HG03060 (cell line): ENCODE measurements around the gene COL3A1.

Experiments
- ATAC-seq: cut with Tn5 transposase; IDR thresholded peaks from one replicate; pipeline ENCODE4 v1.9.1; 2021; ENCODE audit warnings: low read depth, moderate number of reproducible peaks; ENCODE audit not compliant: unreplicated experiment

The COL3A1 gene

GRCh38 chr2:189014449-189015138 is 40.4 kb downstream of the COL3A1 start:
- no peak for ATAC-seq

- no peak for ATAC-seq
Measured at GRCh38 chr2:189015359-189015758, 41.2 kb downstream of the COL3A1 start.

- no peak for ATAC-seq
Measured at GRCh38 chr2:189016311-189016861, 42.2 kb downstream of the COL3A1 start.

- no peak for ATAC-seq
Measured at GRCh38 chr2:189018631-189019030, 44.5 kb downstream of the COL3A1 start.

- no peak for ATAC-seq
Measured at GRCh38 chr2:189020179-189020578, 46.0 kb downstream of the COL3A1 start.

GRCh38 chr2:189022053-189022481 is 47.9 kb downstream of the COL3A1 start:
- no peak for ATAC-seq

GRCh38 chr2:189022492-189022891 is 48.3 kb downstream of the COL3A1 start:
- ATAC-seq: no peak

- peak; percentile 60 for ATAC-seq
Measured at GRCh38 chr2:189024901-189025618, 50.9 kb downstream of the COL3A1 start.

- ATAC-seq: no peak
Measured at GRCh38 chr2:189037518-189037917, 63.3 kb downstream of the COL3A1 start.

- no peak for ATAC-seq
Measured at GRCh38 chr2:189045836-189046235, 71.7 kb downstream of the COL3A1 start.

GRCh38 chr2:189046320-189046719 is 72.1 kb downstream of the COL3A1 start:
- no peak for ATAC-seq

- no peak for ATAC-seq
Measured at GRCh38 chr2:189047171-189047888, 73.2 kb downstream of the COL3A1 start.

GRCh38 chr2:189048189-189048588 is 74.0 kb downstream of the COL3A1 start:
- ATAC-seq: no peak

GRCh38 chr2:189049709-189050164 is 75.6 kb downstream of the COL3A1 start:
- ATAC-seq: no peak

GRCh38 chr2:189050165-189050712 is 76.1 kb downstream of the COL3A1 start:
- no peak for ATAC-seq

GRCh38 chr2:189056200-189057106 is 82.3 kb downstream of the COL3A1 start:
- no peak for ATAC-seq

GRCh38 chr2:189057316-189057715 is 83.1 kb downstream of the COL3A1 start:
- ATAC-seq: no peak

GRCh38 chr2:189060096-189060642 is 86.0 kb downstream of the COL3A1 start:
- no peak for ATAC-seq
